PC-9 (cell line): ENCODE results near the gene EMX2. TPM values are rescaled to one million over a fixed set of nuclear protein-coding genes. Genes with fewer than 3 reads are reported as not detected.

ENCODE experiments used
- BruUV-seq: library from RNA; stranded (reverse); fragments of 400-500 nt; replicated peaks from 2 replicates; lab custom pipeline; 2021; lab: Mats Ljungman, UMichigan
- CTCF ChIA-PET: fragments of 300-600 bp; sonication (Branson Sonifier 250); formaldehyde crosslinking; loops from one replicate; lab custom pipeline; 2022; ENCODE audit warnings: antibody characterized with exemption; lab: Charles Lee
- POLR2A ChIA-PET: fragments of 300-600 bp; sonication (Branson Sonifier 250); formaldehyde crosslinking; loops from one replicate; lab custom pipeline; 2022; ENCODE audit warnings: antibody characterized with exemption; ENCODE audit not compliant: unreplicated experiment; lab: Charles Lee
- DNase-seq, 2 experiments: peaks; one replicate each; pipeline versions ENCODE4 v3.0.0 to v3.0.0-alpha.2; 2015 to 2022; ENCODE audit warnings: mixed read lengths in 1 of 2
- H2AFZ ChIP-seq: fragments of 200-600 bp; sonication (generic); 2 replicates; pipeline ENCODE4 v1.8.1; 2017; ENCODE audit warnings: antibody characterized with exemption
- H3F3A ChIP-seq: fragments of 200-600 bp; sonication (generic); 2 replicates; pipeline ENCODE4 v1.8.1; 2017; ENCODE audit warnings: antibody characterized with exemption, mild to moderate bottlenecking, low read depth; ENCODE audit not compliant: insufficient read depth
- H3K27ac ChIP-seq: fragments of 200-600 bp; sonication (generic); 2 replicates; pipeline ENCODE4 v1.6.1; 2016; ENCODE audit warnings: mixed run types
- H3K27me3 ChIP-seq: fragments of 200-600 bp; sonication (generic); 2 replicates; pipeline ENCODE4 v1.6.1; 2016; ENCODE audit warnings: low read depth, mixed run types; ENCODE audit not compliant: insufficient read depth
- H3K36me3 ChIP-seq: fragments of 200-600 bp; sonication (generic); 2 replicates; pipeline ENCODE4 v1.6.1; 2016; ENCODE audit warnings: low read depth, mixed run types
- H3K4me1 ChIP-seq: fragments of 200-600 bp; sonication (generic); replicated peaks from 2 replicates; pipeline ENCODE4 v1.6.1; 2016; ENCODE audit warnings: mixed run types; ENCODE audit not compliant: insufficient read depth
- H3K4me2 ChIP-seq: fragments of 200-600 bp; sonication (generic); 2 replicates; pipeline ENCODE4 v1.6.1; 2017; ENCODE audit warnings: mixed run types
- H3K4me3 ChIP-seq: fragments of 200-600 bp; sonication (generic); 2 replicates; pipeline ENCODE4 v1.6.1; 2016; ENCODE audit warnings: mixed run types
- H3K79me2 ChIP-seq: fragments of 200-600 bp; sonication (generic); 2 replicates; pipeline ENCODE4 v1.6.1; 2017; ENCODE audit warnings: low read depth, mixed run types
- H3K9me2 ChIP-seq: fragments of 200-600 bp; sonication (generic); 2 replicates; pipeline ENCODE4 v1.8.1; 2017; ENCODE audit warnings: mild to moderate bottlenecking; ENCODE audit not compliant: insufficient read depth
- H3K9me3 ChIP-seq: fragments of 200-600 bp; sonication (generic); 2 replicates; pipeline ENCODE4 v1.8.1; 2016; ENCODE audit warnings: low read depth; ENCODE audit not compliant: insufficient read depth
- H4K20me1 ChIP-seq: fragments of 200-600 bp; sonication (generic); 2 replicates; pipeline ENCODE4 v1.8.1; 2017; ENCODE audit not compliant: insufficient read depth
- EZH2 ChIP-seq: fragments of 200-600 bp; sonication (generic); IDR thresholded peaks from 2 replicates; pipeline ENCODE4 v1.8.0; 2017; ENCODE audit warnings: antibody characterized with exemption, low read depth
- intact Hi-C: fragments of 100-400 bp; cut with micrococcal nuclease; formaldehyde crosslinking; loops from one replicate; pipeline ENCODE4 v1.10.0; 2022; ENCODE audit not compliant: unreplicated experiment
- total RNA-seq: library from RNA; stranded (reverse); gene quantifications from 2 replicates; pipeline ENCODE4 v1.2.3, GENCODE V29; 2021
- TF ChIP-seq, protein P1 (sequence below): fragments of 200-600 bp; sonication (generic); conservative IDR thresholded peaks from 2 replicates; pipeline ENCODE4 v1.6.1; 2017; ENCODE audit warnings: mixed run types, antibody characterized with exemption, mild to moderate bottlenecking, moderate library complexity

EMX2 gene
- total RNA-seq, 1 experiment from 2014 or later, result not detected

DNA sequence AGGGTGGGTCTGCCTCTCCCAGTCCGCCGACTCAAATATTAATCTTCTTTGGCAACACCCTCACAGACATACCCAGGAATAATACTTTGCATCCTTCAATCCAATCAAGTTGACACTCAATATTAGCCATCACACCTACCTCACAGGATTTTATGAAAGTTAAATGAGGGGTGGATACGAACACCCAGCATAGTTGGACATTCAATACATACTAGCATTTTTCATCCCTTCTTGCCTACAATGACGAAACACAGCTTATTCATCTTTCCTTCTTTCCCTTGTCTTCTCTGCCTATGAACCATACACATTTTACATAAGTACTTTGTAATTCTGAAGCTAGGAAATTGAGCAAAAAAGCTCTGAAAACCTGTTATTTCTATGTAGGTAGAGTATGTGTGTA, 48.5 kb downstream of the EMX2 start:
- no TSS peak for BruUV-seq
- no peak overlapping the region for H2AFZ ChIP-seq
- no peak overlapping the region for H3K4me2 ChIP-seq
- H3K9me2 ChIP-seq, result no peaks in the 10 kb centered on the region
- POLR2A ChIA-PET, result no interaction called here
- no peaks in the 10 kb centered on the region for H3K9me3 ChIP-seq
- H3K36me3 ChIP-seq, result no peaks in the 10 kb centered on the region
- H3K27me3 ChIP-seq, result no peaks in the 10 kb centered on the region
- H3K79me2 ChIP-seq, result no peaks in the 10 kb centered on the region
- no peak overlapping the region for H3K4me3 ChIP-seq
- DNase-seq, result no peak
- CTCF ChIA-PET, result no interaction called here
- H3K4me1 ChIP-seq, result no peaks in the 10 kb centered on the region
- H4K20me1 ChIP-seq, result no peaks in the 10 kb centered on the region
- TF ChIP-seq, protein P1, sequence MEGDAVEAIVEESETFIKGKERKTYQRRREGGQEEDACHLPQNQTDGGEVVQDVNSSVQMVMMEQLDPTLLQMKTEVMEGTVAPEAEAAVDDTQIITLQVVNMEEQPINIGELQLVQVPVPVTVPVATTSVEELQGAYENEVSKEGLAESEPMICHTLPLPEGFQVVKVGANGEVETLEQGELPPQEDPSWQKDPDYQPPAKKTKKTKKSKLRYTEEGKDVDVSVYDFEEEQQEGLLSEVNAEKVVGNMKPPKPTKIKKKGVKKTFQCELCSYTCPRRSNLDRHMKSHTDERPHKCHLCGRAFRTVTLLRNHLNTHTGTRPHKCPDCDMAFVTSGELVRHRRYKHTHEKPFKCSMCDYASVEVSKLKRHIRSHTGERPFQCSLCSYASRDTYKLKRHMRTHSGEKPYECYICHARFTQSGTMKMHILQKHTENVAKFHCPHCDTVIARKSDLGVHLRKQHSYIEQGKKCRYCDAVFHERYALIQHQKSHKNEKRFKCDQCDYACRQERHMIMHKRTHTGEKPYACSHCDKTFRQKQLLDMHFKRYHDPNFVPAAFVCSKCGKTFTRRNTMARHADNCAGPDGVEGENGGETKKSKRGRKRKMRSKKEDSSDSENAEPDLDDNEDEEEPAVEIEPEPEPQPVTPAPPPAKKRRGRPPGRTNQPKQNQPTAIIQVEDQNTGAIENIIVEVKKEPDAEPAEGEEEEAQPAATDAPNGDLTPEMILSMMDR, result no peak
- no peak for TF ChIP-seq EZH2
- H3F3A ChIP-seq, result no peaks in the 10 kb centered on the region
- intact Hi-C loops, result no loop called here
- H3K27ac ChIP-seq, result no peak overlapping the region

DNA sequence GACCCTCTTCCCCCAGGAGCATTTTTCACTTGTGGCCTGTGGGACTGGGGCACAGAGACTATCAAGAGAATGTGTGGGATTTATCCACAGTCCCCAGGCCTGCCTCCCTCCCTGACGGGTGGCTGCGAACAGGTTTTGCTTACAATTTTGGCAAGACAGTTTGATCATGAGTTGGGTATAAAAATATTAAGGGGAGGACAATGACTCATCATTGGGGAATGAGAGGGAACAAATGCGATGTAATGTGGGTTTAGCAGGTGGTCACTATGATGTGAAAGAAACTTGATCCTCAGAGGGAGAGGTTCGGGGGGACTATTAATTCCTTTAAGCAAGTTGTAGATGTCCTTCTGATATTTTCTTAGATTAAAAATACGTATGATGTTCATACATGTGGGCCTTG, 52.2 kb downstream of the EMX2 start:
- TF ChIP-seq EZH2, result no peak
- TF ChIP-seq, protein P1, result no peak
- Histone ChIP-seq H3K9me3 (no peaks in the 10 kb centered on the region), H3F3A (no peaks in the 10 kb centered on the region), H3K36me3 (no peaks in the 10 kb centered on the region), H3K9me2 (no peaks in the 10 kb centered on the region), H2AFZ (no peak overlapping the region), H3K4me2 (no peak overlapping the region), H3K27ac (no peak overlapping the region), H4K20me1 (no peaks in the 10 kb centered on the region), H3K4me3 (no peak overlapping the region), H3K4me1 (peaks cover 5% of the 10 kb centered on the region; the same call in 1 of the 2 replicates), H3K79me2 (no peaks in the 10 kb centered on the region), H3K27me3 (no peaks in the 10 kb centered on the region)
- intact Hi-C loops, result no loop called here
- CTCF ChIA-PET, result no interaction called here
- POLR2A ChIA-PET, result no interaction called here
- BruUV-seq, result no TSS peak
- DNase-seq, result no peak

DNA sequence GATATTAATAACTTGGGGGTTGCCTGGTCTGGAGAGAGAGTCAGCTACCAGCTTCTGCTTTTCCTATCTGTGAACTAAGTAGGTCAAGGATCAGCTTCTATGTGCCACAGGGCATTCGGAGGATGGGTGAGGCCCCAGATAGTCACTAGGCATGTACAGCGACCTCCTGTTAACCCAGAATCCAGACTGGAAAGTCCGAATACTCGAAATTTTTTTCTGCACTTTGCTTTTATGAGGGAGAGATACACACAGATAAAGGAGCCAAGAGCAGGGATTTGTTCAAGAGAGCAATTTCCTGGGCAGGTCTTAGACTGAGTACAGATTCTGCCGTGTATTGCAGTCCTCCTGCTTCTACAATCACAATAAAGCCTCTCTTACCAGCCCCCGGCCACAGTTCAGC, 54.2 kb downstream of the EMX2 start:
- TF ChIP-seq, protein P1, result no peak
- TF ChIP-seq EZH2, result no peak
- Histone ChIP-seq H4K20me1 (no peaks in the 10 kb centered on the region), H3K4me3 (no peak overlapping the region), H3K36me3 (no peaks in the 10 kb centered on the region), H3K79me2 (no peaks in the 10 kb centered on the region), H2AFZ (no peak overlapping the region), H3K9me2 (no peaks in the 10 kb centered on the region), H3K27me3 (no peaks in the 10 kb centered on the region), H3F3A (no peaks in the 10 kb centered on the region), H3K9me3 (no peaks in the 10 kb centered on the region), H3K4me1 (peaks cover 5% of the 10 kb centered on the region; the same call in 1 of the 2 replicates), H3K27ac (no peak overlapping the region), H3K4me2 (peak overlapping the region; percentile 55; the same call in 1 of the 2 replicates)
- POLR2A ChIA-PET, result no interaction called here
- BruUV-seq, result no TSS peak
- intact Hi-C loops, result no loop called here
- CTCF ChIA-PET, result no interaction called here
- peak in 1 of 2 experiments; percentile 58 for DNase-seq
